GM12872 (cell line): ENCODE results near the gene ULK1.

ENCODE experiments used
- TF ChIP-seq, protein P1 (sequence below): IDR thresholded peaks from 3 replicates; pipeline ENCODE4 v1.5.1; 2011; ENCODE audit warnings: low read depth, mild to moderate bottlenecking, low read length, moderate library complexity; ENCODE audit not compliant: insufficient read depth

Gene ULK1

GRCh38 chr12:131928080-131928710 lies 33.8 kb downstream of the ULK1 start:
- TF ChIP-seq, protein P1, sequence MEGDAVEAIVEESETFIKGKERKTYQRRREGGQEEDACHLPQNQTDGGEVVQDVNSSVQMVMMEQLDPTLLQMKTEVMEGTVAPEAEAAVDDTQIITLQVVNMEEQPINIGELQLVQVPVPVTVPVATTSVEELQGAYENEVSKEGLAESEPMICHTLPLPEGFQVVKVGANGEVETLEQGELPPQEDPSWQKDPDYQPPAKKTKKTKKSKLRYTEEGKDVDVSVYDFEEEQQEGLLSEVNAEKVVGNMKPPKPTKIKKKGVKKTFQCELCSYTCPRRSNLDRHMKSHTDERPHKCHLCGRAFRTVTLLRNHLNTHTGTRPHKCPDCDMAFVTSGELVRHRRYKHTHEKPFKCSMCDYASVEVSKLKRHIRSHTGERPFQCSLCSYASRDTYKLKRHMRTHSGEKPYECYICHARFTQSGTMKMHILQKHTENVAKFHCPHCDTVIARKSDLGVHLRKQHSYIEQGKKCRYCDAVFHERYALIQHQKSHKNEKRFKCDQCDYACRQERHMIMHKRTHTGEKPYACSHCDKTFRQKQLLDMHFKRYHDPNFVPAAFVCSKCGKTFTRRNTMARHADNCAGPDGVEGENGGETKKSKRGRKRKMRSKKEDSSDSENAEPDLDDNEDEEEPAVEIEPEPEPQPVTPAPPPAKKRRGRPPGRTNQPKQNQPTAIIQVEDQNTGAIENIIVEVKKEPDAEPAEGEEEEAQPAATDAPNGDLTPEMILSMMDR = no peak

DNA sequence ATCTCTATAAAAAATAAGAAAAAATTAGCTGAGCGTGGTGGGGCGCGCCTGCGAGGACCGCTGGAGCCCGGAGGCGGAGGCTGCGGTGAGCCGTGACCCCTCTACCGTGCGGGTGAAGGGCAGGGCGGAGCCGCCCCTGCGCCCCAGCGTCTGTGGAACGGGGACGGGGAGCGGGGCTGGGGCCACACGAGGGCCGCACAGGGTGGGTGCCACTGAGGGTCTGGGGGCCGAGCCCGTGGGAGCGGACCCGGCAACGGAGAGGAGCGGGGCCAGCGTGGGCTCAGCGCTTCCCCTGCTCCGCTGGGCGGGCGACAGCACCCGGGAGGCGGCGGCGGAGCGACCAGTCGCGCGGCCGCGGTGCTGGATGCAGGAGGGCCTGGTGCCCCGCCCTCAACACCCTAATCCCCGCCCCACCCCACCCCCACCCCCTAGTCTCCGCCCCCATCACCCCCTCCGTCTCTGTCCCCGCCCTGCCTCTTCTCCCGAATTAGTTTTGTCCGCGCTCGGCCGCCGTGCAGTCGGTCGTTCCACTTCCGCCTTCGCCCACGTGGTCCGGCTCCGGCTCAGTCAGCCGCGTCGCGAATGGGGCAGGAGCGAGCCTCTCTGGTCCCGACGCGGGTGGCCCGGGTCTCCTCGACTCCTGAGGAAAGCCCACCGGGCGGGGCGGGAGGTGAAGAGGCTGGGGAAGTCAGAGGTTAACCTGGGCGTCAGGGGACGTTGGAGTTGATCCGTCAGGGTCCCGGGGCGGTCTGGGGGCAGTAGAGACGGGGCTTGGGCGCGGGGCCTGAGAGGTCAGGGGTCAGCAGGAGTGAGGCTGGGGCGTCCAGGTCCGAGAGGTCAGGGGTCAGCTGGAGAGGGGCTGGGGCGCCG lies 34.5 kb downstream of the ULK1 start, which contains the start of gene PUS1:
Gene PUS1, plus strand, starts transcription at position 566 of the 870 bp plus-strand sequence. CDS start 447 bp downstream, outside the sequence.
- TF ChIP-seq, protein P1 = no peak

- TF ChIP-seq, protein P1 = no peak
Measured at GRCh38 chr12:131929581-131930456, 35.4 kb downstream of the ULK1 start.

GRCh38 chr12:131930510-131930909 lies 36.1 kb downstream of the ULK1 start:
- TF ChIP-seq, protein P1 = no peak

- TF ChIP-seq, protein P1 = no peak
Measured at GRCh38 chr12:131933387-131933786, 39.0 kb downstream of the ULK1 start.

DNA sequence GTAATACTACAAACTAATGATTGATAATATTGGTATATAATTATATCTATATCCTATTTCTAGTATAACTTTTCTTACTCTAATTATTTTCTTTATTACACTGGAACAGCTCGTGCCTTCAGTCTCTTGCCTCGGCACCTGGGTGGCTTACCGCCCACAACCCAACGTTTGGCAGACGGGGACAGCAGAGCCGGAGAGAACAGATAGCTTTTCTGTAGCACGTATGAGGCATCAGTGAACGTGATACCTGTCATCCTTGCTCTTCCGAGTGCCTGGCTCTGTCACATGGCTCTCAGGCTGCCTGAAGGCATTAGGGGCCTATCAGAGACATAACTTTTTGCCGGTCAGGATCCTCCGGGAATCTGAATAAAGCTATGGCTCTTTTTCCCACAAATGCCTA lies 40.1 kb downstream of the ULK1 start:
- TF ChIP-seq, protein P1 = no peak

- TF ChIP-seq, protein P1 = no peak
Measured at GRCh38 chr12:131938082-131938481, 43.7 kb downstream of the ULK1 start.
